ENCODE data around the gene TYW3.

The TYW3 gene

GRCh38 chr1:74732960-74733603, at the start of gene TYW3, which contains the start of gene CRYZ:
TYW3 (plus strand) TSS chr1:74733152; CDS start chr1:74733245, 93 bp downstream.
CRYZ (minus strand) TSS chr1:74733050; CDS start chr1:74724821, 8,229 bp downstream.
- H3K4me3 ChIP-seq (ENCODE audit: low read depth, low read length) = peak within 1 kb of the TSS; percentile 69
- no peak for TF ChIP-seq CTCF (IDR thresholded peaks at IDR 0.05; ENCODE audit: insufficient read depth, low read depth, low read length, missing control alignments)
- peak; percentile 95 for DNase-seq (ENCODE audit: low read depth)

- TF ChIP-seq CTCF (IDR thresholded peaks at IDR 0.05; ENCODE audit: insufficient read depth, low read depth, low read length, missing control alignments) = no peak
Observed at GRCh38 chr1:74683656-74684055, 49.3 kb upstream of the TYW3 start.

GRCh38 chr1:74684301-74684700, 48.7 kb upstream of the TYW3 start:
- H3K4me3 ChIP-seq (ENCODE audit: low read depth, low read length) = no peak overlapping the region
- no peak for TF ChIP-seq CTCF (IDR thresholded peaks at IDR 0.05; ENCODE audit: insufficient read depth, low read depth, low read length, missing control alignments)
- no peak for DNase-seq (ENCODE audit: low read depth)

More at GRCh38 chr1:74683656-74684055, 49.3 kb upstream of the TYW3 start:
- no peak for DNase-seq (ENCODE audit: low read depth)
- no peak overlapping the region for H3K4me3 ChIP-seq (ENCODE audit: low read depth, low read length)

- DNase-seq (ENCODE audit: low read depth) = no peak
- no peak overlapping the region for H3K4me3 ChIP-seq (ENCODE audit: low read depth, low read length)
- TF ChIP-seq CTCF (IDR thresholded peaks at IDR 0.05; ENCODE audit: insufficient read depth, low read depth, low read length, missing control alignments) = no peak
Observed at GRCh38 chr1:74686928-74687327, 46.0 kb upstream of the TYW3 start.

GRCh38 chr1:74689621-74690363, 43.2 kb upstream of the TYW3 start:
- peak; percentile 68 for DNase-seq (ENCODE audit: low read depth)
- peak; percentile 74 for TF ChIP-seq CTCF (IDR thresholded peaks at IDR 0.05; ENCODE audit: insufficient read depth, low read depth, low read length, missing control alignments)

GRCh38 chr1:74690364-74690696, 42.6 kb upstream of the TYW3 start:
- no peak for TF ChIP-seq CTCF (IDR thresholded peaks at IDR 0.05; ENCODE audit: insufficient read depth, low read depth, low read length, missing control alignments)
- DNase-seq (ENCODE audit: low read depth) = no peak
- H3K4me3 ChIP-seq (ENCODE audit: low read depth, low read length) = no peak overlapping the region

More at GRCh38 chr1:74689621-74690363, 43.2 kb upstream of the TYW3 start:
- H3K4me3 ChIP-seq (ENCODE audit: low read depth, low read length) = no peak overlapping the region

Measured in GM12865 (cell line).